Epithelial cell of esophagus (primary cell): ENCODE data around the gene SELENOM.

Experiments
- DNase-seq: peaks from one replicate; pipeline ENCODE4 v3.0.0; 2010; ENCODE audit warnings: low read depth
- H3K4me3 ChIP-seq: 2 replicates; pipeline ENCODE4 v1.5.1; 2011; ENCODE audit warnings: mild to moderate bottlenecking, low read length, control low read depth
- CTCF ChIP-seq: IDR thresholded peaks from 2 replicates; pipeline ENCODE4 v1.5.1; 2011; ENCODE audit warnings: low read depth, mild to moderate bottlenecking, low read length, control low read depth, inconsistent platforms; ENCODE audit not compliant: insufficient read depth; ENCODE audit errors: missing control alignments

SELENOM gene

GRCh38 chr22:31056986-31057599 lies 50.3 kb downstream of the SELENOM start:
- DNase-seq, result no peak
- no peak overlapping the region for H3K4me3 ChIP-seq
- no peak for TF ChIP-seq CTCF

GRCh38 chr22:31055635-31056159 lies 51.7 kb downstream of the SELENOM start:
- H3K4me3 ChIP-seq, result no peak overlapping the region
- peak; percentile 100 for DNase-seq
- TF ChIP-seq CTCF, result no peak

- TF ChIP-seq CTCF, result no peak
- no peak overlapping the region for H3K4me3 ChIP-seq
- DNase-seq, result no peak
Measured at GRCh38 chr22:31055117-31055634, 52.2 kb downstream of the SELENOM start.
